Heart right ventricle (tissue), 16 donors: Measurements from ENCODE around the gene EBPL. TPM values are rescaled to one million over a fixed set of nuclear protein-coding genes. Genes with fewer than 3 reads are reported as not detected.
A peak's percentile ranks its signal among the peaks of the same experiment; 100 is the strongest.

Source experiments
- ATAC-seq, 8 donors: fragments of 200-7000 bp; cut with Tn5 transposase; one replicate each; pipeline ENCODE4 v1.9.1; 2020; ENCODE audit warnings: mild to moderate bottlenecking in 8 of 8, moderate library complexity in 8 of 8, moderate number of reproducible peaks in 1 of 8
- DNase-seq, 2 donors: peaks; one replicate each; pipeline ENCODE4 v3.0.0-alpha.2; 2020
- H3K27ac ChIP-seq, 10 donors: fragments of 200-600 bp; sonication (generic) in 2 of 10; one replicate each; pipeline versions ENCODE4 v1.5.0 to v1.8.0; 2020 to 2022; ENCODE audit warnings: mild to moderate bottlenecking in 3 of 10
- H3K27me3 ChIP-seq, 7 donors: fragments of 200-600 bp; one replicate each; pipeline ENCODE4 v1.8.0; 2021 to 2022; ENCODE audit warnings: mild to moderate bottlenecking in 2 of 7
- H3K36me3 ChIP-seq, 9 donors: fragments of 200-600 bp; sonication (generic) in 1 of 9; one replicate each; pipeline versions ENCODE4 v1.5.0 to v1.8.0; 2020 to 2022; ENCODE audit warnings: mild to moderate bottlenecking in 2 of 9
- H3K4me1 ChIP-seq, 9 donors: fragments of 200-600 bp; sonication (generic) in 1 of 9; one replicate each; pipeline versions ENCODE4 v1.5.0 to v1.8.0; 2020 to 2022; ENCODE audit warnings: mild to moderate bottlenecking in 4 of 9
- H3K4me3 ChIP-seq, 10 donors: fragments of 200-600 bp; sonication (generic) in 2 of 10; one replicate each; pipeline versions ENCODE4 v1.5.0 to v1.8.0; 2020 to 2022; ENCODE audit warnings: mild to moderate bottlenecking in 7 of 10, moderate library complexity in 2 of 10
- H3K9me3 ChIP-seq, 11 donors: fragments of 200-600 bp in 10 of 11; sonication (generic) in 2 of 11; one replicate each; pipeline versions ENCODE4 v1.5.0 to v1.8.0; 2013 to 2022; ENCODE audit warnings: mild to moderate bottlenecking in 2 of 11, control low read depth in 1 of 11, moderate library complexity in 1 of 11
- whole genome bisulfite sequencing, 2 donors: extraction: QIAGEN DNeasy Blood & Tissue Kit; methylation state at CpG; one replicate each; pipeline ENCODE4 v1.1.7; 2013; ENCODE audit warnings: inconsistent platforms in 1 of 2; 5-methylcytosine and 5-hydroxymethylcytosine counted together
- intact Hi-C, 10 donors: fragments of 100-400 bp; cut with DNase I; formaldehyde crosslinking; loops; one replicate each; pipeline versions ENCODE4 v1.11.1 to v1.14.2; 2022
- polyA plus RNA-seq, 2 donors: library from polyadenylated mRNA; stranded (reverse); fragments of 200-250 nt; gene quantifications; one replicate each; pipeline ENCODE4 v1.2.3, GENCODE V29; 2013
- total RNA-seq, 10 donors: library from RNA; stranded (reverse); fragmentation: NEBNext Ultra II Directional in 3 of 10; extraction: Animal tissue kit (Norgen Biotek cat#: 25700) in 3 of 10; gene quantifications; one replicate each; pipeline versions ENCODE4 v1.2.1 to v1.2.4, GENCODE V29; 2021 to 2023
- TF ChIP-seq, protein P1 (sequence below), 9 donors: fragments of 200-600 bp; sonication (generic) in 2 of 9; IDR thresholded peaks; one replicate each; pipeline versions ENCODE4 v1.5.0 to v1.8.0; 2021 to 2022; ENCODE audit warnings: antibody characterized with exemption in 9 of 9, mild to moderate bottlenecking in 5 of 9, moderate library complexity in 1 of 9
- donor health status: Arrhythmogenic right ventricular cardiomyopathy.
- donor health status: ischemic (EF 13 %, LVEDD 7.1; RV severe dilation, severe dysfunction).
- donor health status: healthy with polysubstance abuse.
- donor health status: DM: no; HTN: yes; CAD: no.
- donor health status: DM: no; HTN: no; CAD: no.
- donor health status: ischemic (EF 25% LVEDD 6.9; RV normal size, moderate dysfunction).
- donor health status: ischemic (EF 25% LVEDD 5.7; RV mildly dilated, moderate dysfunction).
- donor health status: healthy.
- donor health status: DM: yes; HTN: yes; CAD: no.
- donor health status: Ischemic cardiomyopathy.
- donor health status: ischemic (EF 35%, LVEDD 5.7; RV mildly dilated, moderate dysfunction).
- donor health status: nonischemic (EF 11% LVEDD 7.7; RV severe dilation, severe dysfunction).
- donor health status: DM: yes; HTN: yes; CAD: no.
- donor health status: PGD.
- donor health status: ischemic (EF 29% LVEDD 5.4; RV normal size, mild dysfunction).
- donor health status: nonischemic (EF 23%, LVEDD 6.1; RV moderate dilation, normal function).

The EBPL gene
- total and polyA plus RNA-seq, 12 donors: 3.4 to 12.1 (median 6.1) TPM

DNA sequence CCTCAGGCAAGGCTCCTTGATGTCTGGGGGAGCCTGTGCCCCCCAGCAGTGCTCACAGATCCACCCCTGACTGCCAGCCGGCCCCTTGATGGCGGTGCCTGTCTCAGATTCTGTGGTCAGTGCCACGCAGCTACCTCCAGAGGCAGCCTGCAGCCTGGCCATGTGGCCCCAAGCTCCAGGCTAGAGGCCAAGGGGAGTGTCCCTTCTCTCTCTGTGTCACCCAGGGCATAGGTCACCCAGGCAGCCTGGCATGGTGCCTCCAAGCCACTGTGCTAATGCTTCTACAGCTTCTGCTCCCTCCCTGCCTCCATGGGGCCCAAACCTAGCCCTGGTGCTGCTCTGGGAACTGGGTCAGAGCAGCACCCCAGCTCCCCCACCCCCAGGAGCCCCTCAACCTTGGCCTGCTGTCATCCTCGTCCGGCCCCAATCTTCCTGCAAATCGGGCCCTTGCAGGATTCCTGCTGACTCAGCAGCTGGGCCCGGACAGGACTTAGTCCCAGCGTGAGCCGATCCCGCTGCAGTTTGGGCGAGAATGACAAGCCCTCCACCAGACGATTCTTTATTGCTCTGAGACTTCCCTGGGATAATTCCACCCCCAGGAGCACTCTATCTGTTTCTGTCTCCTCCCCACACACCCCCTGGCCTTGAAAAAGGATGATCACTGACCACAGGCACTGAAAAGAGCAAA is 65.8 kb downstream of the EBPL start:
- ATAC-seq (peak; percentile 33 to 70 (median 50)), DNase-seq (peak; percentile 43 to 58)
- WGBS, 2 donors: 68 to 74% methylated on average over 12 of the region's 12 CpGs
- peak overlapping the region in 7 of 10 donors; percentile 26 to 69 (median 52) for H3K27ac ChIP-seq
- H3K9me3 ChIP-seq: no peaks in the 10 kb centered on the region
- TF ChIP-seq, protein P1, sequence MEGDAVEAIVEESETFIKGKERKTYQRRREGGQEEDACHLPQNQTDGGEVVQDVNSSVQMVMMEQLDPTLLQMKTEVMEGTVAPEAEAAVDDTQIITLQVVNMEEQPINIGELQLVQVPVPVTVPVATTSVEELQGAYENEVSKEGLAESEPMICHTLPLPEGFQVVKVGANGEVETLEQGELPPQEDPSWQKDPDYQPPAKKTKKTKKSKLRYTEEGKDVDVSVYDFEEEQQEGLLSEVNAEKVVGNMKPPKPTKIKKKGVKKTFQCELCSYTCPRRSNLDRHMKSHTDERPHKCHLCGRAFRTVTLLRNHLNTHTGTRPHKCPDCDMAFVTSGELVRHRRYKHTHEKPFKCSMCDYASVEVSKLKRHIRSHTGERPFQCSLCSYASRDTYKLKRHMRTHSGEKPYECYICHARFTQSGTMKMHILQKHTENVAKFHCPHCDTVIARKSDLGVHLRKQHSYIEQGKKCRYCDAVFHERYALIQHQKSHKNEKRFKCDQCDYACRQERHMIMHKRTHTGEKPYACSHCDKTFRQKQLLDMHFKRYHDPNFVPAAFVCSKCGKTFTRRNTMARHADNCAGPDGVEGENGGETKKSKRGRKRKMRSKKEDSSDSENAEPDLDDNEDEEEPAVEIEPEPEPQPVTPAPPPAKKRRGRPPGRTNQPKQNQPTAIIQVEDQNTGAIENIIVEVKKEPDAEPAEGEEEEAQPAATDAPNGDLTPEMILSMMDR (IDR thresholded peaks at IDR 0.05): no peak
- peaks cover 0 to 55% (median 21%) of the 10 kb centered on the region in 9 donors for H3K4me1 ChIP-seq
- intact Hi-C loops: no loop called here
- H3K36me3 ChIP-seq: no peaks in the 10 kb centered on the region
- no peaks in the 10 kb centered on the region for H3K27me3 ChIP-seq
- no peak overlapping the region for H3K4me3 ChIP-seq

DNA sequence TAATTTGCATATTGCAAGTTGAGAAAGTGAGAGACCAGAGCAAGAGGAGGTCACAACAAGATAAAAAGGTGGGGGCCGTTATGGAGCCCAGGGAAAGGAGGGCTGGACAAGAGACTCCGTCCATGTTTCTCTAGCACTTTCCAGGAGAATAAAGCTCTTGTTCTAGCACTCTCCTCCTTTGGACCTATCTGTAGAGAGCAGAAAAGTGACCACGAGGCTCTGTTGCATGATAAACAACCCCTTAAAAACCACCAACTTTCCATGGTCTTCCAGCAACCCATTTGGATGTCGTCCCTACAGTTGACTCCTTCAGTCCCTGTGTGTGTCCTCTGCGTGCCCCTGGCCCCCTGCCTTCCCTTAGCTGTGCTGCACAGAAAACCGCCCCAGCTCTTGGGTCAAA is 67.1 kb downstream of the EBPL start:
- DNase-seq (no peak), ATAC-seq (no peak)
- H3K9me3 ChIP-seq: no peaks in the 10 kb centered on the region
- H3K27ac ChIP-seq: peak overlapping the region in 1 of 10 donors; percentile 81
- no peak overlapping the region for H3K4me3 ChIP-seq
- H3K27me3 ChIP-seq: no peaks in the 10 kb centered on the region
- peaks cover 0 to 48% (median 17%) of the 10 kb centered on the region in 9 donors for H3K4me1 ChIP-seq
- WGBS, 2 donors: 85 to 90% methylated on average over 6 of the region's 6 CpGs
- intact Hi-C loops: no loop called here
- no peaks in the 10 kb centered on the region for H3K36me3 ChIP-seq
- TF ChIP-seq, protein P1 (IDR thresholded peaks at IDR 0.05): no peak

DNA sequence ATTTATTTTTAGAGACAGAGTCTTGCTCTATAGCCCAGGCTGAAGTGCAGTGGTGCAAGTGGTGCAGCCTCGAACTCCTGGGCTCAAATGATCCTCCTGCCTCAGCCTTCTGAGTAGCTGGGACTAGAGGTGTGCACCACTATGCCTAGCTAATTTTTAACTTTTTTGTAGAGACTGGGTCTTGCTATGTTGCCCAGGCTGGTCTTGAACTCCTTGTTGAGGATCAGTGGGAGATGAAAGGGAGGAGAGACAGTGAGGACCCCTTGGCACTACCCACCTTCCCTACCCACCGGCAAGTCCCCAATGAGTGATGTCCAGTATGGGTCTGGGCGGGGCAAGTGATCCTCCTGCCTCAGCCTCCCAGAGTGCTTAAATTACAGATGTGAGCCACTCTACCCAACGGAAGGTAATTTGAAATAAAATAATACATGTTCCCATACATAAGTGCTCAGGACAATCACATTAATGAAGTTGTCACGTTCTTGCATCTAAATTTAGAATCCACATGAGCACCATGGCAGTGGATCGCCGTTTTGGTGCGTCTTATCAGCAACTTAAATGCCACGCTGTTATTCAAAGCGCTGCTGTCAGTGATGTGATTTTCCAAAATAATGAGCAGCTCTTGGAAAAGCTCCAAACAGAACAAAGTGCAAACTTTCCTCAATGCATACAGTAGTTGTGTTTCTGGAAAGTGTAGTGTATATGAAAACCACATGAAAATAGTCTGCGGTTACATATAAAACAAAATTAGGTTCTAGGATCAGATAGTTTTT is 68.9 kb downstream of the EBPL start:
- intact Hi-C loops: no loop called here
- Histone ChIP-seq H3K27me3 (no peaks in the 10 kb centered on the region), H3K9me3 (no peaks in the 10 kb centered on the region), H3K27ac (peak overlapping the region in 9 of 10 donors; percentile 35 to 85 (median 70)), H3K4me1 (peaks cover 0 to 43% (median 9%) of the 10 kb centered on the region in 9 donors), H3K36me3 (no peaks in the 10 kb centered on the region), H3K4me3 (no peak overlapping the region)
- ATAC-seq: peak; percentile 39 to 85 (median 75)
- TF ChIP-seq, protein P1 (IDR thresholded peaks at IDR 0.05): no peak
- DNase-seq: peak in 1 of 2 donors; percentile 61
- 26 to 32% methylated on average over 11 of the region's 11 CpGs for WGBS, 2 donors

DNA sequence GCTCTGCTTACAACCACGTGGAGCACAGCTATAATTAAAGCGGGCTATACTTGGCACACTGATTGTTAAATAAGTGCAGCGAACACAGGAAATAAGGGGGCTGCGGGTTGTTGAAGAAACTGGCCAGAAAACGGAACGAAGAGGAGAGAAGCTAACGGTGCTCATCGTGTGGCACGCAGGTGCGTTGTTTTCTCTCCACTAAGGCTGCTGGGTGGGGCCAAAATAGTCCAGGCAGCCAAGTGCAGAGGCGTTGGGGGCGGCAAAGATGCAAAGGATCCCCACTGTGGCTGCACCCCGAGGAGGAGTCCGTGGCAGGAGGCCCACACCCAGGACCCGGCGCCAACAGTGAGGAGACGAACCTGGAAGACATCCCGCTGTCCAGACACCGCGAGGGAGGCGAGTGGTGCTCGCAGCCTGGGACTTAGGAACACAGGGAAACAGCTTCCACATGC is 71.1 kb downstream of the EBPL start:
- TF ChIP-seq, protein P1 (IDR thresholded peaks at IDR 0.05): no peak
- no peak for ATAC-seq
- Histone ChIP-seq H3K9me3 (no peaks in the 10 kb centered on the region), H3K27me3 (no peaks in the 10 kb centered on the region), H3K4me1 (peaks cover 5 to 57% (median 28%) of the 10 kb centered on the region in 9 donors), H3K4me3 (peak overlapping the region in 5 of 10 donors; percentile 6 to 34 (median 23)), H3K36me3 (no peaks in the 10 kb centered on the region), H3K27ac (peak overlapping the region in 5 of 10 donors; percentile 5 to 67 (median 35))
- intact Hi-C loops: no loop called here
- peak in 1 of 2 donors; percentile 29 for DNase-seq
- WGBS, 2 donors: 27 to 46% methylated on average over 22 of the region's 22 CpGs
